Kidney epithelial cell (primary cell): ENCODE measurements around the gene RPTOR. TPM values are rescaled to one million over a fixed set of nuclear protein-coding genes. Genes with fewer than 3 reads are reported as not detected.
A peak's percentile ranks its signal among the peaks of the same experiment; 100 is the strongest.

Experiments
- DNase-seq: peaks from one replicate; pipeline ENCODE4 v3.0.0-alpha.2; 2010; ENCODE audit warnings: low read depth
- H3K27me3 ChIP-seq: 2 replicates; pipeline ENCODE4 v1.6.0; 2011; ENCODE audit warnings: low read length; ENCODE audit not compliant: control insufficient read depth, insufficient read depth
- H3K36me3 ChIP-seq: 2 replicates; pipeline ENCODE4 v1.5.1; 2011; ENCODE audit warnings: low read length; ENCODE audit not compliant: control insufficient read depth, insufficient read depth
- H3K4me3 ChIP-seq: 2 replicates; pipeline ENCODE4 v1.5.1; 2011; ENCODE audit warnings: low read depth, mild to moderate bottlenecking, control low read depth, low read length
- total RNA-seq: library from RNA; depleted of rRNA; stranded (reverse); fragments of >200 nt; gene quantifications from 2 replicates; pipeline ENCODE4 v1.2.3, GENCODE V29; 2015
- TF ChIP-seq, protein P1 (sequence below): IDR thresholded peaks from 2 replicates; pipeline ENCODE4 v1.5.1; 2011; ENCODE audit warnings: mild to moderate bottlenecking, moderate library complexity, low read length, control low read depth, inconsistent platforms; ENCODE audit not compliant: insufficient read depth, poor library complexity, severe bottlenecking

The RPTOR gene
- total RNA-seq, 1 donor from 2014 or later: 22.7 TPM

DNA sequence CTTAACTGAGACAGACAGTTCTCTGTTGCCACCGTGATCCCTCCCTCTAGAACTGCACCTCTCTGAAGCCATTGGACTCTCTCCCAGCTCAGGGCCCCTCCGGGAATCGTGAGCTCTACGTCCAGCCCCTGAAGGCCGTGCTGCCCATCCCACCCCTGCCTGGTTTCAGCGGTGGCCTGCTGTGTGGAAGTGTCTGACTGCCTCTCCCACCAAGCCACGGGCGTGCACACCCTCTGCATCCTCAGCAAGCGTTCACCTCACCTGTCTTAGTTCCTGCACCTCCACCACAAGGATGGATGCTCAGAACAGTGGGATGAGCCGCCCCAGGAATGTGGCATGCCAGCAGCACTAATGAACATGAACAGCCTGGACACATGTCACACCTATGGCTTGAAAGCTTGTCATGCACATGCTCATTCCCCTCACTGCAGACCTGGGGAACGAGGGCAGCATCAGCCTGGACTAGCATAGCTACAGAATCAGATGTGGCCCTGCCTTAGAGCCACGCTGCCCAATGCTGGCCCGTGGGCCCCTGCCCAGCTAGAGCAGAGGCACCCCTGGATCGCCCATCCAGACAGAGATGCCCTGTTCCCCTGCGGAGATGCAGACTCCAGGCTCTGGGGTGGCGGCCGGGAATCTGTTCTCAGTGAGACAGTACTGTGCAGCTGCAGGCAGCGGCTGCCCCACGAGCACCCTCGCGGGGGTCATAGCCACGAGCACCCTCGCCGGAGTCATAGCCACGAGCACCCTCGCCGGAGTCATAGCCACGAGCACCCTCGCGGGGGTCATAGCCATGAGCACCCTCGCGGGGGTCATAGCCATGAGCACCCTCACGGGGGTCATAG lies 373.3 kb downstream of the RPTOR start:
- Histone ChIP-seq H3K27me3 (no peaks in the 10 kb centered on the region), H3K4me3 (no peak overlapping the region), H3K36me3 (no peaks in the 10 kb centered on the region)
- DNase-seq: no peak
- TF ChIP-seq, protein P1, sequence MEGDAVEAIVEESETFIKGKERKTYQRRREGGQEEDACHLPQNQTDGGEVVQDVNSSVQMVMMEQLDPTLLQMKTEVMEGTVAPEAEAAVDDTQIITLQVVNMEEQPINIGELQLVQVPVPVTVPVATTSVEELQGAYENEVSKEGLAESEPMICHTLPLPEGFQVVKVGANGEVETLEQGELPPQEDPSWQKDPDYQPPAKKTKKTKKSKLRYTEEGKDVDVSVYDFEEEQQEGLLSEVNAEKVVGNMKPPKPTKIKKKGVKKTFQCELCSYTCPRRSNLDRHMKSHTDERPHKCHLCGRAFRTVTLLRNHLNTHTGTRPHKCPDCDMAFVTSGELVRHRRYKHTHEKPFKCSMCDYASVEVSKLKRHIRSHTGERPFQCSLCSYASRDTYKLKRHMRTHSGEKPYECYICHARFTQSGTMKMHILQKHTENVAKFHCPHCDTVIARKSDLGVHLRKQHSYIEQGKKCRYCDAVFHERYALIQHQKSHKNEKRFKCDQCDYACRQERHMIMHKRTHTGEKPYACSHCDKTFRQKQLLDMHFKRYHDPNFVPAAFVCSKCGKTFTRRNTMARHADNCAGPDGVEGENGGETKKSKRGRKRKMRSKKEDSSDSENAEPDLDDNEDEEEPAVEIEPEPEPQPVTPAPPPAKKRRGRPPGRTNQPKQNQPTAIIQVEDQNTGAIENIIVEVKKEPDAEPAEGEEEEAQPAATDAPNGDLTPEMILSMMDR: no peak

DNA sequence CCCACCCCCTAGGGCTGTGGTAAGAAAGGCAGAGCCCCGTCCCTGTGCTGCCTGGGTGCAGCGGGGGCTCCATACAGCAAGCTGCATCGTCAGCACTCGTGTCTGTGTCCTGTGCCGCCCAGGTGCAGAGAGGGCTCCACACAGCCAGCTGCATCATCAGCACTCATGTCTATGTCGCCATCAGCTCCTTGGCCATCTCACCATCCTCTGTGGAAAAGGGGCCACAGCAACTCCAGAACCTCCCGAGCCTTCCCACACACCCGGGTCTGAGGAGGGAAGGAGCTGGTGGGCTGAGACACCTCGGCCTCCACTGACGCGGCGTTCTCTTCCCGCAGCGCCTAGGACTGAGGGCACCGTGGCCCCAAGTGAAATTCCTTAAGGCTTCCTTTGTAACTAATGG lies 374.1 kb downstream of the RPTOR start:
- DNase-seq: no peak
- Histone ChIP-seq H3K36me3 (no peaks in the 10 kb centered on the region), H3K27me3 (no peaks in the 10 kb centered on the region), H3K4me3 (no peak overlapping the region)
- TF ChIP-seq, protein P1: no peak

DNA sequence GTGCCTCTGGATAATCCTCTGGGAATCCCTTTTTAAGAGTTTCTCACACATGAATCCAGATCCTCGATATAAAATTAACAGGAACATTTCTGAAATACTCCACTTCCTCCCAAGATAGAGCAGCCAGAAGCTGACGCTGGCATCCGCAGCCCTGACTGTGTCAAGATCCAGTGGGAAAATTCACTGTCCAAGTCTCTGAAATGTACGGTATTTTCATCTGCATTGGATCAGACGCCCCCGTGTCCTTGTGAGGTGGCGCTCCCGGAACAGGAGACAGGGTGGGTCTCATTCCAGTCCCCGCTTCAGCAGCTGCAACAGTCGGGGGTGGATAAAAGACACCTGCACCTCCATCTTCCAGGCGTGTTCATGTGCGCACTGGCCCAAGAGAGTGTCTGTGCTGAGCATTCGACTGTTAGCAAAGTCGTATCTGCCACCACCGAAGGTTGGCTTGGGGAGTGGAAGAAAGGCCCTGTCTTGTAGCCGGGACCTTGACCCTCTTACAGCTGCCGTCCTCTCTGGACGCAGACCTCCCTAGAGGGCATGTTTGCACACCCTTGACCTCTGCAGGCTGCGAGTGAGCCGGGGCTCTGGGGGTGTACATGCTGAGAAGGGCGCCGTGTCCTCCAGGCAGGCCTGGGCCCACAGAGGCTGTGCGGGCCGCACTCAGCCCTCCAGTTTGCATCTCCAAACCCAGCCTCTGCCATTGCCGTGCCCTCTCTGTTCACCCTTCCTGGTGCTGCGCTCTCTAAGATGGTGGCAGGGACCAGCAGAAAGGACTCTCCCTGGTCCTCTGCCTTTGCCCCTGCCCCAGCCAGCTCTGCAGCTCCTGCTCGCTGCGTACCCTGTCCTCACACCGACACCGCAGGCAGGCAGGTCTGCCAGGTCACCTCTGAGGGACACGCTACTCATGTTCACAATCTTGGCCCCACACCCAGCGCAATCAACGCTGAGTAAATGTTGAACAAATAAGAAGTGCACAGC lies 375.0 kb downstream of the RPTOR start:
- no peak overlapping the region for H3K4me3 ChIP-seq
- TF ChIP-seq, protein P1: no peak
- DNase-seq: no peak
- H3K36me3 ChIP-seq: no peaks in the 10 kb centered on the region
- no peaks in the 10 kb centered on the region for H3K27me3 ChIP-seq

DNA sequence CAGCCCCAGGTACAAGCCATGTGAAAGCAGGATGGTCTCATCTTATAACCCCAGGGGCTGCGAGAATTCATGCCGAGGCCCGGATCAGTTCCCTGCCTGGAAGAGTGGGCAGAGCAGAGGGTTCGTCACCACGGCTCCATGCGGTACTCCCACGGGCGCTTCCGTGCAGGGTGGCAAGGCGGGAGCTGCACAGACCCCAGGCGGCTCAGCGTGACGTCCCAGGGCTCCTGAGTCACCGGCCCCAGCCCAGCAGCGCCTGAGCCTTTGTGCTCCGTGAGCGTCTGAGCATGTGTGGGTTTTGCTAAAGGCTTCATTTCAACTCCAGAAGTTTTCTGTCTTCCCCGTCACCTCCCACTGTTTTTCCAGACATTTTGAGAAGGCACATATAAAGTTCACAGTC lies 375.8 kb downstream of the RPTOR start:
- peak; percentile 25 for DNase-seq
- Histone ChIP-seq H3K4me3 (no peak overlapping the region), H3K36me3 (peaks cover 2% of the 10 kb centered on the region), H3K27me3 (no peaks in the 10 kb centered on the region)
- TF ChIP-seq, protein P1: no peak

DNA sequence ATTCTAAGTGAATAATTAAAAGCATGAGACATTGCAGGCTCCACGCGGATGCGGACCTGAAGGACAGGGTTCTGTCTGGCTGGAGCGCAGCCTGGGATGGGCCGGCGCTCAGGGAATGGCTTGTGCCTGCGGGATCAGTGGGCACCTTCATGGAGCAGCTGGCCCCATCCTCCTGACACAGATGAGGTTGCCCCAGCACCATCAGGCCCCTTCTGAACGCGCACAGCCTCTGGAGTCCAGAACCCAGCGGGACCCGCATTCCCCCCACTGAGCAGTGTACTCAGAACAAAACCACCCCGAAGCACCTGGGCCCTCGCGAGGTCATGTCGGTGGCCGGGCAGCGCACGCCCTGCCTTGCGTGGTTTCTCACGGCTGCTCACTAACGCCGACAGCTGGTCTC lies 376.5 kb downstream of the RPTOR start:
- peaks cover 2% of the 10 kb centered on the region for H3K36me3 ChIP-seq
- TF ChIP-seq, protein P1: no peak

More for the DNA sequence above, 376.5 kb downstream of the RPTOR start:
- Histone ChIP-seq H3K27me3 (no peaks in the 10 kb centered on the region), H3K4me3 (no peak overlapping the region)
- no peak for DNase-seq
